Muscle layer of colon (tissue), 2 donors: Measurements from ENCODE around the gene NES.

Experiments used
- H3K27ac ChIP-seq: one replicate; pipeline ENCODE4 v1.7.0; 2013; ENCODE audit warnings: low read depth, mild to moderate bottlenecking, low read length, moderate library complexity
- H3K27me3 ChIP-seq, 2 donors: one replicate each; pipeline ENCODE4 v1.7.0; 2013; ENCODE audit warnings: low read length in 2 of 2, mild to moderate bottlenecking in 2 of 2; ENCODE audit not compliant: insufficient read depth in 2 of 2, control insufficient read depth in 1 of 2
- H3K36me3 ChIP-seq: one replicate; pipeline ENCODE4 v1.7.0; 2013; ENCODE audit warnings: mild to moderate bottlenecking, low read length; ENCODE audit not compliant: insufficient read depth
- H3K4me1 ChIP-seq: one replicate; pipeline ENCODE4 v1.7.0; 2013; ENCODE audit warnings: mild to moderate bottlenecking, low read length; ENCODE audit not compliant: insufficient read depth
- H3K4me3 ChIP-seq, 2 donors: one replicate each; pipeline ENCODE4 v1.7.0; 2013; ENCODE audit warnings: low read length in 2 of 2, low read depth in 1 of 2, mild to moderate bottlenecking in 1 of 2, moderate library complexity in 1 of 2
- H3K9ac ChIP-seq: one replicate; pipeline ENCODE4 v1.7.0; 2013; ENCODE audit warnings: low read length
- H3K9me3 ChIP-seq: one replicate; pipeline ENCODE4 v1.7.0; 2013; ENCODE audit warnings: mild to moderate bottlenecking, low read length
- donor health status: abdominal sarcoma.
- donor health status: Adenocarcinoma of cecum.

The NES gene

DNA sequence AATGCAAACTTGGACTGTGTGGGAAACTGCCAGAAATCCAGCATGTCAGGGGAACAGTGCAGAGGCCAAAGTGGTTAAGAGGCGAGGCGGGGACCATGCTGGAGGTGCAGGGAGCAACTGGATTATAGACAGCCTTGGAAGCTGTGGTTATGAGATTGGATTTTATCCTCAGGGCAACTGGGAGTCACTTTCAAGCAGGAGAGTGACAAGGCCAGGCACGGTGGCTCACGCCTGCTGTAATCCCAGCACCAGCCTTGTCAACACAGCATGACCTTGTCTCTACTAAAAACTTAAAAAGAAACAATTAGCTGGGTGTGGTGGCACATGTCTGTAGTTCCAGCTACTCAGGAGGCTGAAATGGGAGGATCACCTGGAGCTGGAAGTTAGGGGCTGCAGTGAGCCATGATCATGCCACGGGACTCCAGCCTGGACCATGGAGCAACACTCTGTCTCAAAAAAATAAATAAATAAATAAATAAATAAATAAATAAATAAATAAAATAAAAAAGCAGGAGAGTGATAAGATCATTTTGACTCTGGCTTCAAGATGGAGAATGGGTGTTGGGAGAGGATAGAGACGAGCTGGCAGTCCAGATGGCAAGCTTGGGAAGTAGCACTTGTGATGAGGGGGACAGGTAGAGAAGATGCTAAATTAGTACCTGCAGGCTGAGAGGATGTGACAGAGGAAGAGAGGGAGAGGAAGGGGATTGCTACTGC lies 54.5 kb downstream of the NES start:
- H3K9me3 ChIP-seq = no peaks in the 10 kb centered on the region
- no peaks in the 10 kb centered on the region for H3K36me3 ChIP-seq
- no peak overlapping the region for H3K4me3 ChIP-seq
- peaks cover 4% of the 10 kb centered on the region for H3K4me1 ChIP-seq
- no peak overlapping the region for H3K9ac ChIP-seq
- no peak overlapping the region for H3K27ac ChIP-seq
- peaks cover 37 to 47% of the 10 kb centered on the region in 2 donors for H3K27me3 ChIP-seq

DNA sequence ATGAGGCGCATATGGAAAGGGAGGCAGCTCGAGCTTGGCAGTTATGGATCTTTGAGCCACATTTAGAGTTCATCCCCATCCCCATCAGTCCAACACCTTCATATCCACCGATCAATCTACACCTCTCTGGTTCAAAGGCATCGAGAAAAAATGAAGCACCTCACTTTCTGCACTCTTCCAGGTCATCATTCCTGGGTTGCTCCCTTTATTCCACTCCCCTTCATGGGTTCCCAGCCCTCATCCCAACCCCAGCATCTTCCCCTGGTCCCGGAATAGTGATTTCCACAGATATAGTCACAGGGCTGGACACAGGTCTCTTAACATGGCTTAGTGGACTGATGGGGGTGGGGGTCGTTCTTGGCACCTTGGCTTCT lies 57.6 kb downstream of the NES start:
- Histone ChIP-seq H3K4me3 (no peak overlapping the region), H3K4me1 (peaks cover 24% of the 10 kb centered on the region), H3K9me3 (no peaks in the 10 kb centered on the region), H3K27me3 (peaks cover 13 to 15% of the 10 kb centered on the region in 2 donors), H3K9ac (no peak overlapping the region), H3K36me3 (no peaks in the 10 kb centered on the region), H3K27ac (no peak overlapping the region)

DNA sequence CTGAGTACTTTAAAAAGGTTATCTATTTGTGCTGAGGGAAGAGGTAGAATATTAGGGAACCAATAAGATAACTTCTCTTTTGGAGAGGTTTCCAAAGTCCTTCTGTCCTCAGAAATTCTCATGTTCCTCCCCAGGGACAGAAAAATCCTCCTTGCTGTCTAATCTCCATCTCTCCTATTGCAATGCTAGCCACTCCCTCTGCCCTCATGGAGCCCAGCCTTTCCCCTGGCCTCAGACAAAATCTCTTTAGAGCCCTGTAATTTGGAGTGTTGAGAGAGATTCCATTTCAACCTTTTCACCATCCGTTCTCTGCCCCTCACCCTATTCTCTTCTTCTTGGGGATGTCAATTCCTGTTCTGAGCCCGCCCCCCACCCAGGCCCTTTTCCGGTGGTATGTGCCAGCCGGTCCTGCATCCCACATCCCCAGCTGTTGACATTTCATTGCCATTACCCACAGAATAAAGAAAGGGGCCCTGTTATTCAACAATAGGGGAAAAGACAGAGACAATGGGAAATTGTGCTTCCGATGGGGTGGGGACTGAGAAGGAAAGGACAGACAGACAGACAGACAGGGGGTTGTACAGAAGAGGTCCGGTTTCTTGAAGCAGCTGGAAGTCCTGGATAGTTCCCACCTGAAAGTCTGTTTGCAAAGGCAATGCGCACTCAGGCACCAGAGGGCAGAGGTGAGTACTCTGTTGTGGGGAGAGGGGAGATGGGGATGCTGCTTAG lies 58.2 kb downstream of the NES start, which contains the start of gene HAPLN2:
Gene HAPLN2, plus strand, starts transcription at position 563 of the 729 bp plus-strand sequence. CDS start 4,076 bp downstream, outside the sequence.
- Histone ChIP-seq H3K4me3 (no peak within 1 kb of the TSS), H3K27ac (no peak within 1 kb of the TSS), H3K4me1 (peaks cover 25% of the 10 kb centered on the region), H3K9ac (no peak within 1 kb of the TSS), H3K36me3 (no peaks in the 10 kb centered on the region), H3K9me3 (no peaks in the 10 kb centered on the region), H3K27me3 (peaks cover 10% of the 10 kb centered on the region in 2 donors)
